ENCODE results near the gene MATR3.

DNA sequence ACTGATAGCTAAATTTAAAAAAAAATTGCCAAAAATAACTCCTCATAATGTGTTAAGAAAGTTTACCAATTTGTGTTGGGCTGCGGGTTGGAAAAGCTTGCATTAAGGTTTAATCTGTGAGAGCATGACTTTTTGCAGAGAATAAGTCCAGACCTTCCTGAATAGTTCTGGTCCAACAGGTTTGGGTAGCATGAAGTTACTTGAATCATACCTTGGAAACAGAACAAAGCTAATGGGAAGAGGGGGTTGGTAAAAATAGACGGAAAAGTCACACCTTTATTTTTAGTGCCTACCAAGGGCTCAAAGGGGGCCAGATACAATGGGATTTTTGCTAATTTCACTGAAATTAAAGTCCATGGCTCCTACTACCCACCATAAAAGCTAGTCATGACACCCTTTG is 17.1 kb upstream of the MATR3 start:
- TF ChIP-seq CTCF (IDR thresholded peaks at IDR 0.05) = no peak
- peak in 1 of 3 donors; percentile 37 for TF ChIP-seq POLR2AphosphoS5 (IDR thresholded peaks at IDR 0.05)
- no peak for TF ChIP-seq POLR2A (IDR thresholded peaks at IDR 0.05)

Data from breast epithelium (tissue), 3 donors.